Left renal cortex interstitium (tissue), 4 donors: Measurements from ENCODE around the gene DAB2. TPM values are rescaled to one million over a fixed set of nuclear protein-coding genes. Genes with fewer than 3 reads are reported as not detected.

Experiments used
- DNase-seq, 4 donors: peaks; one replicate each; pipeline ENCODE4 v3.0.0-alpha.2; 2013; ENCODE audit warnings: low read depth in 4 of 4, low spot score in 2 of 4, missing footprints in 1 of 4
- polyA plus RNA-seq, 4 donors: library from polyadenylated mRNA; unstranded; fragments of 120-200 nt; gene quantifications; one replicate each; pipeline ENCODE4 v1.2.1, GENCODE V29; 2013; ENCODE audit not compliant: insufficient read length in 4 of 4

The DAB2 gene
- polyA plus RNA-seq, 4 donors = 148 to 224 (median 199) TPM

GRCh38 chr5:39394946-39395345 is 29.8 kb downstream of the DAB2 start:
- no peak for DNase-seq

- DNase-seq = no peak
These were observed 33.8 kb downstream of the DAB2 start for GRCh38 chr5:39390945-39391344.

GRCh38 chr5:39387293-39387692 is 37.5 kb downstream of the DAB2 start:
- DNase-seq = no peak

GRCh38 chr5:39384271-39384670 is 40.5 kb downstream of the DAB2 start:
- no peak for DNase-seq

GRCh38 chr5:39381376-39381775 is 43.4 kb downstream of the DAB2 start:
- no peak for DNase-seq

GRCh38 chr5:39379693-39380092 is 45.1 kb downstream of the DAB2 start:
- no peak for DNase-seq

GRCh38 chr5:39377613-39378012 is 47.2 kb downstream of the DAB2 start:
- no peak for DNase-seq

- DNase-seq = peak in 2 of 4 donors; percentile 23 to 50
These were observed 48.5 kb downstream of the DAB2 start for GRCh38 chr5:39376293-39376714.

- DNase-seq = peak in 1 of 4 donors; percentile 33
These were observed 51.0 kb downstream of the DAB2 start for GRCh38 chr5:39373791-39374190.

- DNase-seq = no peak
These were observed 53.5 kb downstream of the DAB2 start for GRCh38 chr5:39371367-39371635.

- DNase-seq = no peak
These were observed 54.0 kb downstream of the DAB2 start for GRCh38 chr5:39370555-39371366.

- DNase-seq = no peak
These were observed 55.5 kb downstream of the DAB2 start for GRCh38 chr5:39369123-39369815.

GRCh38 chr5:39368116-39368515 is 56.7 kb downstream of the DAB2 start:
- no peak for DNase-seq

- DNase-seq = no peak
These were observed 57.1 kb downstream of the DAB2 start for GRCh38 chr5:39367711-39368110.

GRCh38 chr5:39364367-39364766 is 60.4 kb downstream of the DAB2 start, which contains the start of gene C9:
C9 (minus strand) TSS chr5:39364495; CDS start chr5:39364464, 31 bp downstream.
- DNase-seq = no peak

GRCh38 chr5:39363217-39363616 is 61.6 kb downstream of the DAB2 start:
- DNase-seq = no peak

GRCh38 chr5:39362646-39363045 is 62.1 kb downstream of the DAB2 start:
- no peak for DNase-seq

- no peak for DNase-seq
These were observed 63.5 kb downstream of the DAB2 start for GRCh38 chr5:39361306-39361705.

GRCh38 chr5:39360471-39361111 is 64.2 kb downstream of the DAB2 start:
- DNase-seq = no peak

GRCh38 chr5:39356263-39356662 is 68.5 kb downstream of the DAB2 start:
- DNase-seq = no peak

- DNase-seq = no peak
These were observed 69.5 kb downstream of the DAB2 start for GRCh38 chr5:39355324-39355723.
